ENCODE data around the gene NDFIP2. TPM values are rescaled to one million over a fixed set of nuclear protein-coding genes. Genes with fewer than 3 reads are reported as not detected.

Gene NDFIP2
- total RNA-seq, 1 experiment from 2014 or later: 38.6 TPM

- DNase-seq (ENCODE audit: low read depth): no peak
Measured at GRCh38 chr13:79496188-79496587, 15.2 kb downstream of the NDFIP2 start.

GRCh38 chr13:79497064-79497463 is 16.1 kb downstream of the NDFIP2 start:
- no peak for DNase-seq (ENCODE audit: low read depth)

GRCh38 chr13:79497852-79498251 is 16.9 kb downstream of the NDFIP2 start:
- DNase-seq (ENCODE audit: low read depth): no peak

- DNase-seq (ENCODE audit: low read depth): no peak
Measured at GRCh38 chr13:79500829-79501228, 19.9 kb downstream of the NDFIP2 start.

GRCh38 chr13:79501538-79502232 is 20.7 kb downstream of the NDFIP2 start:
- DNase-seq (ENCODE audit: low read depth): no peak

- DNase-seq (ENCODE audit: low read depth): no peak
Measured at GRCh38 chr13:79502859-79503468, 22.0 kb downstream of the NDFIP2 start.

- no peak for DNase-seq (ENCODE audit: low read depth)
Measured at GRCh38 chr13:79503473-79504017, 22.6 kb downstream of the NDFIP2 start.

DNA sequence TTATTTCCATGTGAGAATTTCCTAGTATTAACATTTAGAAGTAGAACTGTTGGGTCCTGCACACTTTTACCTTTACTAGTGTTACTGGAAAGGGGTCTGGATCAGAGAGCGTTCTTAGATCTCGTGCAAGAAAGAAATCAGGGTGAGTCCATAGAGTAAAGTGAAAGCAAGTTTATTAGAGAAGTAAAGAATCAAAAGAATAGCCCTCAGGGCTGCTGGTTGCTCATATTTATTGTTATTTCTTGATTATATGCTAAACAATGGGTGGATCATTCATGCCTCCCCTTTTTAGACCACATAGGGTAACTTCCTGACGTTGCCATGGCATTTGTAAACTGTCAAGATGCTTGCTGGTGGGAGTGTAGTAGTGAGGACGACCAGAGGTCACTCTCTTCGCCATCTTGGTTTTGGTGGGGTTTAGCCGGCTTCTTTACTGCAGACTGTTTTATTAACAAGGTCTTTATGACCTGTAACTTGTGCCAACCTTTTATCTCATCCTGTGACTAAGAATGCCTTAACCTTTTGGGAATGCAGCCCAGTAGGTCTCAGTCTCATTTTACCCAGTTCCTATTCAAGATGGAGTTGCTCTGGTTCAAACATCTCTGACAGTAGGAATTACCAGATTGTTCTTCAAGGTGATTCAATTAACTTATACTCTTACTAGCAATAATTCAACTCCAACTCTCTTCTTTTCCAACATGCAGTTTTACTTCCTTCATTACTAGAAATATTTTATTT is 27.4 kb downstream of the NDFIP2 start:
- DNase-seq (ENCODE audit: low read depth): peak; percentile 9

GRCh38 chr13:79511611-79512010 is 30.7 kb downstream of the NDFIP2 start:
- DNase-seq (ENCODE audit: low read depth): no peak

DNA sequence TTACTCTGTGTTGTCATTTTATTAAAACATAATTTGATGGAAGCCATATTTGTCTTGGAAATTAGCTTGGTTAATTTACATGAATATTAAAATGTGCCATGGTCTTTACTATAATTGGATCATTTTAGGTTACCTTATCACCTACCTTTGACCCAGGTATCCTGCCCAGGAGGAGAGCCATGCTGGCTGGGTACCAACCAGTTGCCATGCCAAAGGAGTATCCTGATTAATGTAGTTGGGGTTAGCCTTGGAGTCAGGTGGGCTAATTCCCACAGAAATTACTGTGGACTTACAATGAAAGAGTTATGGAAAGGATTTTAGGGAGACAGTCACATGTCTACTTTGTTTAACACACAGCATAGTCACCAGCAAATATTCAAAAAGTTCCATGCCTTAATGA is 32.0 kb downstream of the NDFIP2 start:
- no peak for DNase-seq (ENCODE audit: low read depth)

DNA sequence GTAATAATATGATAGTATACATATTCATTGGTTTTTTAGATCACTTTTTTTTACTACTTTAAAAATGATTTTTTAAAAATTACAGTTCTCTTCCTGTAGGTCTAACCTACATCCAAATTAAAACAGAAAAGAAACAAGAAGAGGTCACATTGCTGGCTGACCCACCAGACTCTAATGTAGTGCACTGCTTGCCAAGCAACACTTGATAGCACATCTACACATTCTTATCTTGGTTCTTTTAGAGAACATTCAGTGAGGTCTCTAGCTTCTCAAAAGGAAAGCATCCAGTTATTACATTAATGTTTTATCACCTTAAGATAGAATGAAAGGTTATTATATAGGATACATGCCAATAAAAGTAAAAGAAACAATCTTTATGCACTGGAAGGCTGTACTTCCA is 35.6 kb downstream of the NDFIP2 start:
- DNase-seq (ENCODE audit: low read depth): no peak

DNA sequence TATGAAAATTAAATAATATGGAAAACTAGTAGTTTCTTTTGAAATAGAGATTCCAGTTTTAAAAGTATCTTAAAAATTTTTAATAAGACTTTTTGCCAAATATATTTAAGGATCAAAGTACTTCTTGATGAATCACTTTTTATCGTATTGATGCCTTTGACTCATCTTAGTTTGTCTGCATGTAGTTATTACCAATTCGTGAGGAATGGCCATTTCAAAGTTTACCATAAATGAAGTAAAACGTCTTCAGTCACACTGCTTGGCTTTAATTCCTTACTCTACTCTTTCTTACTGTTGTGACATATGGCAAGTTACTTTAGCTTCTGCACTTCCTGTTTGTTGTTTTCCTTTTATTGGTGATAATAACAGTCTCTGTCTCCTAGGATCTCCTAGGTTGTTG is 38.3 kb downstream of the NDFIP2 start:
- no peak for DNase-seq (ENCODE audit: low read depth)

DNA sequence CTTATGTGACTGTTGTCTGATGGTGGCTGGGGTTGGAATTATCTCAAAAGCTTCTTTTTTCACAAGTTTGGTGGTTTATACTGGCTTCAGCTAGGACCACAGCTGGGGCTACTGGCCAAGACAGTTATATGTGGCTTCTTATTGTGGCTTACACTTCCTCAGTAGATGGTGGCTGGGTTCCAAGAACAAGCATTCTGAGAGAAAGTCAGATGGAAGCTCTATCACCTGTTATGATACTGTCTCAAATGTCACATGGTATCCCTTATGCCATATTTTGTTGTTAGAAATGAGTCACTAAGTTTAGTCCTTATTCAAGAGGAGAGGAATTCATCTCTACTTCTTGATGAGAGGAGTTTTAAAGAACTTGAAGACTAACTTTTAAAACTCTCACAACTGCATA is 41.6 kb downstream of the NDFIP2 start:
- peak; percentile 17 for DNase-seq (ENCODE audit: low read depth)

GRCh38 chr13:79525064-79525857 is 44.3 kb downstream of the NDFIP2 start:
- peak; percentile 20 for DNase-seq (ENCODE audit: low read depth)

- DNase-seq (ENCODE audit: low read depth): no peak
Measured at GRCh38 chr13:79527698-79528097, 46.7 kb downstream of the NDFIP2 start.

DNA sequence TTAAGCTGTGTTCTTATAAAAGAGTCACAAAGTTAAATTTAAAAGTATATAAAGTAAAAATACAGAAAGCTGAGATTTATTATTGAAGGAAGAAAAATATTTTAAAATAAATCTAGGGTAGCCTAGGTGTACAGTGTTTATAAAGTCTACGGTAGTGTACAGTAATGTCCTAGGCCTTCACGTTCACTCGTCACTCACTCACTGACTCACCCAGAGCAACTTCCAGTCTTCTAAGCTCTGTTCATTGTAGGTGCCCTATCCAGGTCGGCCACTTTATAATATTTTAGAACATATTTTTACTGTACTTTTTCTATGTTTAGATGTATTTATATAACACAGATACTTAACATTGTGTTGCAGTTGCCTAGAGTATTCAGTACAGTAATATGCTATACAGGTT is 47.4 kb downstream of the NDFIP2 start:
- DNase-seq (ENCODE audit: low read depth): no peak

DNA sequence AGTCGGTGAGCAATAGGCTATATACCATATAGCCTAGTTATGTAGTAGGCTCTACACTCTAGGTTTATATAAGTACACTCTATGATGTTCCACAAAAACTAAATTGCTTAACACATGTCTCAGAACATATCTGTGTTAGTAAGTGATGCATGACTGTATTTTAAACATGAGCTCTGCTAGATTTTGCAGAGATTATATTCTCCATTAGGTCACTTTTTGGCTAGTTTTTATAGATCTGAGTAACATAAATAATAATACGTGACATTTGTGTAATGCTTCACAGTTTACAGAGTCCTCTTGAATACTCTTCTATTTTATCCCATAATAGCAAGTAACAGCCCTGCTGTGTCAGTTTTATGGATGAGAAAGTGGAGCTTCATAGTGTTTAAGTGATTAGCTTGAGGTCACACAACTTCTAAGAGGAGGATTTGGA is 47.8 kb downstream of the NDFIP2 start:
- no peak for DNase-seq (ENCODE audit: low read depth)

DNA sequence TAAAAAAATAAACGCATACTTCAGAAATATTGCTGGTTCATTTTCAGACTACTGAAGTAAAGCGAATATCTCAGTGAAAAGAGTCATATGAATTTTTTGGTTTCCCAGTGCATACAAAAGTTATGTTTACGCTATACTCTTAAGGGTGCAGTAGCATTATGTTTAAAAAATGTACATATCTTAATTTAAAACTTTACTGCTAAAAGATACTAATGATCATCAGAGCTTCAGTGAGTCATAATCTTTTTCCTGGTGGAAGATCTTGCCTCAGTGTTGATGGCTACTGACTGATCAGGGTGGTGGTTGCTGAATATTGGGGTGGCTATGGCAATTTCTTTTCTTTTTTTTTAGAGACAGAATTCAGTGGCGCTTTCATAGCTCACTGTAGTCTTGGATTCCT is 48.9 kb downstream of the NDFIP2 start:
- no peak for DNase-seq (ENCODE audit: low read depth)

- DNase-seq (ENCODE audit: low read depth): no peak
Measured at GRCh38 chr13:79530270-79530669, 49.3 kb downstream of the NDFIP2 start.

- DNase-seq (ENCODE audit: low read depth): no peak
Measured at GRCh38 chr13:79531542-79532254, 50.7 kb downstream of the NDFIP2 start.

GRCh38 chr13:79532576-79532975 is 51.6 kb downstream of the NDFIP2 start:
- DNase-seq (ENCODE audit: low read depth): no peak
